A673 (cell line): ENCODE data around the gene ABHD16B.

Source experiments
- EZH2 ChIP-seq: fragments of 200-600 bp; sonication (generic); IDR thresholded peaks from 2 replicates; pipeline ENCODE4 v1.6.1; 2017; ENCODE audit warnings: borderline replicate concordance, low read depth, mild to moderate bottlenecking, mixed read lengths, antibody characterized with exemption, low read length; ENCODE audit not compliant: poor library complexity, severe bottlenecking
- TF ChIP-seq, protein P1 (sequence below): fragments of 300-800, 200-600 bp; sonication (generic); conservative IDR thresholded peaks from 2 replicates; pipeline ENCODE4 v1.5.1; 2017; ENCODE audit warnings: low read depth, mild to moderate bottlenecking, antibody characterized with exemption, low read length, moderate library complexity, mixed read lengths

DNA sequence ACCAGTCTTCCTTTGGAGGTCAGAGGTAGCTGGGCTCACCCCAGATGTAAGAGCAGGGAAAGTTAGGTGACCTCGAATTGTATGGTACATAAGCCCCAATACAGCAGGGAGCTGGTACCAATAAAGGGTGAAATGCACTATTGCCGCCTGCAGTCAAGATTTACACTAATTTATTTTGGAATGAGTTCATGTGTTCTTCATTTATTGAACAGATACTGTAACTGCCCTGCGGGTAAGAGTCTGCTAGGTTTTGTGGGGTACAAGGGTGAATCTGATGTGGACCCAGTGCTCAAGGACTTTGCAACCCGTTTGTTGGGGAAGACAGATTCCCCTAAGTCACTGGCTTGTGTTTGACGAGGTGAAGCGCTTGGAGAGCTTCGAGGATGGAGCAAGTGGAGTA, 31.1 kb downstream of the ABHD16B start:
- TF ChIP-seq, protein P1, sequence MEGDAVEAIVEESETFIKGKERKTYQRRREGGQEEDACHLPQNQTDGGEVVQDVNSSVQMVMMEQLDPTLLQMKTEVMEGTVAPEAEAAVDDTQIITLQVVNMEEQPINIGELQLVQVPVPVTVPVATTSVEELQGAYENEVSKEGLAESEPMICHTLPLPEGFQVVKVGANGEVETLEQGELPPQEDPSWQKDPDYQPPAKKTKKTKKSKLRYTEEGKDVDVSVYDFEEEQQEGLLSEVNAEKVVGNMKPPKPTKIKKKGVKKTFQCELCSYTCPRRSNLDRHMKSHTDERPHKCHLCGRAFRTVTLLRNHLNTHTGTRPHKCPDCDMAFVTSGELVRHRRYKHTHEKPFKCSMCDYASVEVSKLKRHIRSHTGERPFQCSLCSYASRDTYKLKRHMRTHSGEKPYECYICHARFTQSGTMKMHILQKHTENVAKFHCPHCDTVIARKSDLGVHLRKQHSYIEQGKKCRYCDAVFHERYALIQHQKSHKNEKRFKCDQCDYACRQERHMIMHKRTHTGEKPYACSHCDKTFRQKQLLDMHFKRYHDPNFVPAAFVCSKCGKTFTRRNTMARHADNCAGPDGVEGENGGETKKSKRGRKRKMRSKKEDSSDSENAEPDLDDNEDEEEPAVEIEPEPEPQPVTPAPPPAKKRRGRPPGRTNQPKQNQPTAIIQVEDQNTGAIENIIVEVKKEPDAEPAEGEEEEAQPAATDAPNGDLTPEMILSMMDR, result no peak
- TF ChIP-seq EZH2, result no peak
